C4-2B (cell line): ENCODE data around the gene JOSD2.

ENCODE experiments used
- H3K27ac ChIP-seq: fragments of 450-650 bp; 2 replicates; pipeline ENCODE4 v1.5.1; 2017
- ZFX ChIP-seq: fragments of 450-650 bp; IDR thresholded peaks from 2 replicates; pipeline ENCODE4 v1.6.1; 2017
- TF ChIP-seq, protein P1 (sequence below): fragments of 450-650 bp; conservative IDR thresholded peaks from 2 replicates; pipeline ENCODE4 v1.5.1; 2017; ENCODE audit warnings: mild to moderate bottlenecking

Gene JOSD2

DNA sequence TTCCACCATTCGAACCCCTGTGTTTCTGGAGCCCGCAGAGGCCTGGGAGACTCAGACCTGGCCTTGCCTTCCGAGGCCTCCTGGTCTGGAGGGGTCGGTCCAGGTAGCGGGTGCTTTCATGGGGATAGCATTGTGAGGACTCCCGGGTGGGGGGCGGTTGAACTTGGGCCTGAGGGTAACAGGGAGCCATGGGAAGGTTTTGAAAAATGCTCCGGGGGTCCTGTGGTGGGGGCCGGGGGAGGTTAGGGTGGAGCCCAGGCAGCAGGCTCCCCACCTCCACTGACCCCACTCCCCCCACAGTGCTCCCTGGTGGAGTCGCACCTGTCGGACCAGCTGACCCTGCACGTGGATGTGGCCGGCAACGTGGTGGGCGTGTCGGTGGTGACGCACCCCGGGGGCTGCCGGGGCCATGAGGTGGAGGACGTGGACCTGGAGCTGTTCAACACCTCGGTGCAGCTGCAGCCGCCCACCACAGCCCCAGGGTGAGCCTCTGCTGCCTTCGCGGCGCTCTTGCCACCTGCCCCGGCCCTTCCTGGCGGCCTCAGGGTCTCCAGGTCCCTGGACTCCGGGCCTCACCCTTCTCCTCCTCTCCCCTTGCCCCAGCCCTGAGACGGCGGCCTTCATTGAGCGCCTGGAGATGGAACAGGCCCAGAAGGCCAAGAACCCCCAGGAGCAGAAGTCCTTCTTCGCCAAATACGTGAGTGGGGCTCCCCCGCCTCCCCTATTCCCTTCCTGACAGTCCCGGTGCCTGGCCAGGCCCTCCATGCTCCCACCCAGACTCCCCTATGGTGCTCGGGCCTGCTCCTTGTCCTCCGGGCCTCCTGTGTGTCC, 30.5 kb downstream of the JOSD2 start:
- no peak for TF ChIP-seq ZFX
- TF ChIP-seq, protein P1, sequence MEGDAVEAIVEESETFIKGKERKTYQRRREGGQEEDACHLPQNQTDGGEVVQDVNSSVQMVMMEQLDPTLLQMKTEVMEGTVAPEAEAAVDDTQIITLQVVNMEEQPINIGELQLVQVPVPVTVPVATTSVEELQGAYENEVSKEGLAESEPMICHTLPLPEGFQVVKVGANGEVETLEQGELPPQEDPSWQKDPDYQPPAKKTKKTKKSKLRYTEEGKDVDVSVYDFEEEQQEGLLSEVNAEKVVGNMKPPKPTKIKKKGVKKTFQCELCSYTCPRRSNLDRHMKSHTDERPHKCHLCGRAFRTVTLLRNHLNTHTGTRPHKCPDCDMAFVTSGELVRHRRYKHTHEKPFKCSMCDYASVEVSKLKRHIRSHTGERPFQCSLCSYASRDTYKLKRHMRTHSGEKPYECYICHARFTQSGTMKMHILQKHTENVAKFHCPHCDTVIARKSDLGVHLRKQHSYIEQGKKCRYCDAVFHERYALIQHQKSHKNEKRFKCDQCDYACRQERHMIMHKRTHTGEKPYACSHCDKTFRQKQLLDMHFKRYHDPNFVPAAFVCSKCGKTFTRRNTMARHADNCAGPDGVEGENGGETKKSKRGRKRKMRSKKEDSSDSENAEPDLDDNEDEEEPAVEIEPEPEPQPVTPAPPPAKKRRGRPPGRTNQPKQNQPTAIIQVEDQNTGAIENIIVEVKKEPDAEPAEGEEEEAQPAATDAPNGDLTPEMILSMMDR, result no peak
- H3K27ac ChIP-seq, result no peak overlapping the region

DNA sequence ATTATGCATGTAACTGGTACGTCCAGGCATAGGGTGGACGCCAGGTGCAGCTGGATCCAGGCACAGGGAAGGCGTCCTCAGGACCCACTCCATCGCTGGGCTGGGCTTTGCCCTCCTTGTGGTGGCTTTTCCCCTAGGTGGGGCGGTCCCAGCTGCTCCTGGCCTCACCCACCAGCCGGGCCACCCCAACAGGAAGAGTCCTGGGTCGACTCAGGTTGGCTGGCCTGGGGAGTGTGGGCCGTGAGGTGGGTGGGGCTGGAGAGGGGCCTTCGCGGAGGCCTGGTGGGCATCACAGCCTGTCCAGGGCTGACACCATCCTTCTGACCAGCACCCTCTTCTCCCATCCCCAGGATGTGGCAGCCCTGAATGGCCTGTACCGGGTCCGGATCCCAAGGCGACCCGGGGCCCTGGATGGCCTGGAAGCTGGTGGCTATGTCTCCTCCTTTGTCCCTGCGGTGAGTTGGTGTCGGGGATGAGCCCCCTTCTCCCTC, 31.2 kb downstream of the JOSD2 start:
- H3K27ac ChIP-seq, result no peak overlapping the region
- no peak for TF ChIP-seq ZFX
- TF ChIP-seq, protein P1, result no peak

DNA sequence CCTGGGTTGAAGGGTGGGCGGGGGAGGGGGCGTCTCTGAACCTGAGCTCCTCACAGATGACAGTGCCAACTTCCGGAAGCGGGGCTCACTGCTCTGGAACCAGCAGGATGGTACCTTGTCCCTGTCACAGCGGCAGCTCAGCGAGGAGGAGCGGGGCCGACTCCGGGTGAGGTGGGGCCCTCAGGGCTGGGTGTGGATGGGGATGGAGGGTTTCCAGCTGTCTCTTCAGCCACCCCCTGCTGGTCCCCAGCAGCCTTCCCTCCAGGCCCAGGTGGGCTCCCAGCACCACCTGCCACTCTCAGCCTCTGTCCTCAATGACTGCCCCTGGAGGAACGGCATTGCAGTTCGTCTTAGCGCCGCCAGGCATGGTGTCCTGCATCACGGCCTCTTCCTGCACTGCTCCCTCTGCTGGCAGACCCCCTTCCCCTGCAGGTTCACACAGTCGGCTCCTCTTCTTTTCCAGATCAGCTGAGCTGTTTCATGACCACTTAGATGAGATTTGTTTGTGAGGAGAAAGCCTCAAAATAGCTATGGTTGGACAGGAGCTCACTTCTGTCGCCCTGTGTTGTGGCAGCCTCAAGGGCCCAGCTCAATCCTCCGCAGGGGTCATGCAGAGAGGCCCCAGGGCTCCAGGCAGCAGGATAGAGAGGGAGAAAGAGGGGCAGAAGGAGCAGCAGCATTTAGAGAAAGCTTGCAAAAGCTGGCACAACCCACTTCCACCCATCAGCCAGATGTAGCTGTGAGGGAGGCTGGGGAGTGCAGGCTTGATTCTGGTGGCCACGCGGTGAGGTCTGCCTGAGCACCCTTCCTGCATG, 31.9 kb downstream of the JOSD2 start:
- H3K27ac ChIP-seq, result no peak overlapping the region

DNA sequence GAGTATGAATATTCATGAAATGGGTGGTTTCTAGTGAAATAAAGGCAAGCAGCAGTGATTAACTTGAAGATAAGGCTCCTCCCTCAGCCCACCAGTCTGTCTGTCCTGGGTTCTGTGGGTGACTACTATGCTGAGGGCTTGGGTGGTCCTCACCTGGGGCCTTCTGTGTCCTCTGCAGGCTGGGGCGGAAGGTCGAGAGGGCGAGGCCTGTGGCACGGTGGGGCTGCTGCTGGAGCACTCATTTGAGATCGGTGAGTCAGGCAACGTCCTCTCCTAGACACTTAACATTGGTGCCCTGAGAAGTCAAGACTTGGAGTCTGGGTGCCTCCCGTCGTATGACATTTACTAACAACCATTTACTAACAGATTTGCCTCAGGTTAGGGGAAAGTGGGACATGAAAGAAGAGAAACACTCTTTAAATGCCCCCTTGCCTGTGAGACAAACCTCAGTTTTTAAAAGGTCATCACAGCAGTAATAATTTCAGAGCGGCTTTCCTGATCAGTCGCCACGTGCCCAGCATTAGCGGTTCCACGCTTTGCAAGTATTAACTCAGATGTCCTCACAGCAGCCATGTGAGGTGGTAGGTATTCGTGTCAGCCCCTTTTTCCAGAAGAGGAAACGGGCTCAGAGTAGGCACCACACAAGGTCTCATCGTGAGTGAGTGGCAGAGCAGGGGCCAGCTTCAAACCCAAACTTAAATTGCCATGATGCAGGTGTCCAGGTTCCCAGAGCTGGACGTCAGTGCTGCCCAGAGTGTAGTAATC, 33.1 kb downstream of the JOSD2 start:
- no peak overlapping the region for H3K27ac ChIP-seq
- TF ChIP-seq, protein P1, result no peak

More for the DNA sequence above, 31.9 kb downstream of the JOSD2 start:
- TF ChIP-seq ZFX, result no peak
- TF ChIP-seq, protein P1, result no peak; the same call in 1 of the 2 replicates

DNA sequence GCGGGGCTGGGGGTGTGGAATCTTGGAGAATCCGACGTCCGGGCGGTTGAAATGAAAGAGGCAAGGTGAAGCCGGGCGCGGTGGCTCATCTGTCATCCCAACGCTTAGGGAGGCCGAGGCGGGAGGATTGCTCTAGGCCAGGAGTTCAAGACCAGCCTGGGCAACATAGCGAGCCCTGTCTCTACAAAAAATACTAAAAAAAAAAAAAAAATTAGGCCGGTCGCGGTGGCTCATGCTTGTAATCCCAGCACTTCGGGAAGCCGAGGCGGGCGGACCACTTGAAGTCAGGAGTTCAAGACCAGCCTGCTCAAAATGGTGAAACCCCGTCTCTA, 34.1 kb downstream of the JOSD2 start:
- TF ChIP-seq, protein P1, result no peak
- no peak for TF ChIP-seq ZFX
- peak overlapping the region; percentile 76 for H3K27ac ChIP-seq

DNA sequence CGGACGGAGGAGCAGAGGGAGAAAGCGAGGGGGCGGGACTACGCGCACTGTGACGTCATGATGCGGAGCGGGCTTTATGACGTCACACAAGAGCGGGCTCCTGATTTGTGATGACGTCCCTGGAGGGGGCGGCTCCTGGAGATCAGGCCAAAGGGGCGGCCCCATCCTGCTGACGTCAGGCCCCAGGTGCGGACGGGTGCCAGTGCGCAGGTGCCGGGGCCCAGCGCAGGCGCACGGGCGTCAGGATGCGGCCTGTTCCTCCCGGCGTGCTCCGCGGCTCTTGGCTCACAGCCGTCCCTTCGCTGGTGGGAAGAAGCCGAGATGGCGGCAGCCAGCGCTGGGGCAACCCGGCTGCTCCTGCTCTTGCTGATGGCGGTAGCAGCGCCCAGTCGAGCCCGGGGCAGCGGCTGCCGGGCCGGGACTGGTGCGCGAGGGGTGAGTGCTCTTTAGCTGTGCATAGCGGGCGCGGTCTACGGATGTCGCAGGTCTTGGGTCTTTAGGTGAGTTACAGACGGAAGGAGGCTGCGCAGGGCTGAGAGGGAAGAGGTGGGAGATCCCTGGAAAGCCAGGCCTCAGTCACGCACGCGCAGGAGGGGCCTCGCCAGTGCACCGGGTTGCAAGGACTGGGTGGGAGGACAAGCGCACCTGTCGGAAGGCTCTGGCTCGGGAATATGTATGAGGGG, 34.6 kb downstream of the JOSD2 start, which contains the start of the genes EMC10 and GARIN5A:
EMC10 (plus strand) TSS at position 284 of the 683 bp plus-strand sequence; CDS start at position 322, 38 bp downstream.
GARIN5A (minus strand) TSS at position 625 of the 683 bp plus-strand sequence; CDS start at position 165, 460 bp downstream.
- peak within 1 kb of the TSS; percentile 76 for H3K27ac ChIP-seq
- TF ChIP-seq, protein P1, result no peak
- peak; percentile 61; the same call in 1 of the 2 replicates for TF ChIP-seq ZFX
